Right cardiac atrium (tissue), 5 donors: Measurements from ENCODE around the gene FOXF2. TPM values are rescaled to one million over a fixed set of nuclear protein-coding genes. Genes with fewer than 3 reads are reported as not detected.
"Not testable (repeated sequence)": the region's sequence is repeated elsewhere in the genome, so short reads cannot be mapped to it uniquely, and the experiment has no call there.

ENCODE experiments used
- ATAC-seq, 2 donors: fragments of 200-7000 bp; cut with Tn5 transposase; one replicate each; pipeline versions ENCODE4 v1.8.0 to v1.9.1; 2020; ENCODE audit warnings: moderate library complexity in 2 of 2, mild to moderate bottlenecking in 1 of 2
- DNase-seq, 3 donors: peaks; one replicate each; pipeline ENCODE4 v3.0.0-alpha.2; 2020
- H3K27ac ChIP-seq: one replicate; pipeline ENCODE4 v1.5.1; 2013; ENCODE audit warnings: mild to moderate bottlenecking, low read length, control low read depth, moderate library complexity
- H3K27me3 ChIP-seq: one replicate; pipeline ENCODE4 v1.6.1; 2013; ENCODE audit not compliant: control insufficient read depth, insufficient read depth
- H3K4me1 ChIP-seq: one replicate; pipeline ENCODE4 v1.6.1; 2013; ENCODE audit warnings: low read length; ENCODE audit not compliant: control insufficient read depth, insufficient read depth
- H3K4me3 ChIP-seq: one replicate; pipeline ENCODE4 v1.5.1; 2013; ENCODE audit warnings: low read length, control low read depth
- H3K9me3 ChIP-seq: one replicate; pipeline ENCODE4 v1.6.1; 2013; ENCODE audit warnings: low read length; ENCODE audit not compliant: control insufficient read depth
- WGBS: extraction: QIAGEN DNeasy Blood & Tissue Kit; methylation state at CpG from one replicate; pipeline ENCODE4 v1.1.7; 2013; 5-methylcytosine and 5-hydroxymethylcytosine counted together
- intact Hi-C, 4 donors: fragments of 100-400 bp; cut with DNase I; formaldehyde crosslinking; loops; one replicate each; pipeline versions ENCODE4 v1.11.0 to v1.14.0; 2022 to 2023
- long read RNA-seq, 4 donors: library from polyadenylated mRNA; unstranded; transcript quantifications; one replicate each; pipeline ENCODE4 v2.0.0, GENCODE V29; 2020 to 2021
- polyA plus RNA-seq: library from polyadenylated mRNA; stranded (reverse); fragments of 200-250 nt; gene quantifications from one replicate; pipeline ENCODE4 v1.2.3, GENCODE V29; 2013
- total RNA-seq, 4 donors: library from RNA; stranded (reverse); fragmentation: NEBNext Ultra II Directional; extraction: Animal tissue kit (Norgen Biotek cat#: 25700); gene quantifications; one replicate each; pipeline ENCODE4 v1.2.1, GENCODE V29; 2021
- donor health status: healthy with polysubstance abuse.
- donor health status: DM: no; HTN: yes; CAD: no.
- donor health status: DM: no; HTN: no; CAD: no.
- donor health status: DM: no; HTN: yes; CAD: no; lungs with severe emphysema.
- donor health status: DM: yes; HTN: yes; CAD: no.

Gene FOXF2
- under 1 TPM in 3 of 4 donors, not detected in 1; 0.31 to 0.78 (median 0.53) TPM for total RNA-seq
- polyA plus RNA-seq: 0.43 TPM
- long read RNA-seq, donor 1: 0 reads
- long read RNA-seq, donor 2, partial matches to known transcripts: 0 of 2 reads
- long read RNA-seq, donor 2, other reads (novel, unspliced or antisense): 0 of 2 reads
- long read RNA-seq, donor 3: 0 reads
- long read RNA-seq, donor 4: 0 reads

GRCh38 chr6:1389369-1390132 lies at the start of gene FOXF2:
Gene FOXF2, plus strand, starts transcription at chr6:1389576. Its CDS starts 372 bp downstream, at chr6:1389948.
- Histone ChIP-seq H3K27me3 (no peaks in the 10 kb centered on the region), H3K4me3 (peak within 1 kb of the TSS; percentile 73), H3K4me1 (no peaks in the 10 kb centered on the region), H3K27ac (no peak within 1 kb of the TSS), H3K9me3 (no peaks in the 10 kb centered on the region)
- intact Hi-C loops: loop anchor here in 2 of 4 donors (10.0 kb wide), 3 partner anchors 465 to 795 kb away; no protein-coding TSS in a partner anchor
- DNase-seq (peak in 2 of 3 donors; percentile 39 to 70), ATAC-seq (peak; percentile 25 to 43)
- 2% methylated on average over 109 of the region's 112 CpGs for WGBS

- ATAC-seq (no peak), DNase-seq (no peak)
- no peak overlapping the region for H3K4me3 ChIP-seq
- intact Hi-C loops: no loop called here
- no peaks in the 10 kb centered on the region for H3K27me3 ChIP-seq
- no peaks in the 10 kb centered on the region for H3K9me3 ChIP-seq
- no peak overlapping the region for H3K27ac ChIP-seq
- peaks cover 3% of the 10 kb centered on the region for H3K4me1 ChIP-seq
Observed at GRCh38 chr6:1346101-1346500, 43.3 kb upstream of the FOXF2 start.

GRCh38 chr6:1346558-1347091 lies 42.8 kb upstream of the FOXF2 start:
- no peak overlapping the region for H3K27ac ChIP-seq
- 62% methylated on average over 5 of the region's 5 CpGs for whole genome bisulfite sequencing

GRCh38 chr6:1347161-1347560 lies 42.2 kb upstream of the FOXF2 start:
- no peak overlapping the region for H3K27ac ChIP-seq
- WGBS: 54% methylated on average over 3 of the region's 3 CpGs
- no peak for DNase-seq
- H3K27me3 ChIP-seq: no peaks in the 10 kb centered on the region
- H3K4me3 ChIP-seq: no peak overlapping the region
- H3K4me1 ChIP-seq: peaks cover 3% of the 10 kb centered on the region
- intact Hi-C loops: no loop called here
- H3K9me3 ChIP-seq: no peaks in the 10 kb centered on the region
- no peak for ATAC-seq

More at GRCh38 chr6:1346558-1347091, 42.8 kb upstream of the FOXF2 start:
- intact Hi-C loops: no loop called here
- no peak overlapping the region for H3K4me3 ChIP-seq
- ATAC-seq (peak; percentile 29 to 43), DNase-seq (no peak)
- no peaks in the 10 kb centered on the region for H3K27me3 ChIP-seq
- H3K9me3 ChIP-seq: no peaks in the 10 kb centered on the region
- H3K4me1 ChIP-seq: peaks cover 3% of the 10 kb centered on the region

- ATAC-seq (peak; percentile 90 to 98), DNase-seq (peak; percentile 69 to 86 (median 79))
- no peak overlapping the region for H3K4me3 ChIP-seq
- peaks cover 3% of the 10 kb centered on the region for H3K4me1 ChIP-seq
- H3K27me3 ChIP-seq: no peaks in the 10 kb centered on the region
- 16% methylated on average over 1 of the region's 1 CpG for WGBS
- intact Hi-C loops: no loop called here
- H3K9me3 ChIP-seq: no peaks in the 10 kb centered on the region
- H3K27ac ChIP-seq: no peak overlapping the region
Observed at GRCh38 chr6:1348675-1349074, 40.7 kb upstream of the FOXF2 start.

GRCh38 chr6:1349655-1350054 lies 39.7 kb upstream of the FOXF2 start:
- no peak overlapping the region for H3K4me3 ChIP-seq
- H3K27ac ChIP-seq: no peak overlapping the region
- peaks cover 3% of the 10 kb centered on the region for H3K4me1 ChIP-seq
- ATAC-seq: no peak
- no peaks in the 10 kb centered on the region for H3K9me3 ChIP-seq
- H3K27me3 ChIP-seq: no peaks in the 10 kb centered on the region
- no peak for DNase-seq
- intact Hi-C loops: no loop called here
- 14% methylated on average over 1 of the region's 1 CpG for WGBS

- Histone ChIP-seq H3K27ac (no peak overlapping the region), H3K4me3 (no peak overlapping the region), H3K27me3 (no peaks in the 10 kb centered on the region), H3K4me1 (peaks cover 2% of the 10 kb centered on the region), H3K9me3 (no peaks in the 10 kb centered on the region)
- 81% methylated on average over 2 of the region's 2 CpGs for WGBS
- DNase-seq: no peak
- ATAC-seq: no peak
- intact Hi-C loops: no loop called here
Observed at GRCh38 chr6:1351381-1352008, 37.9 kb upstream of the FOXF2 start.

GRCh38 chr6:1355068-1355467 lies 34.3 kb upstream of the FOXF2 start:
- DNase-seq, intact Hi-C loops, H3K4me1 ChIP-seq, H3K9me3 ChIP-seq, H3K27ac ChIP-seq, H3K27me3 ChIP-seq, ATAC-seq, H3K4me3 ChIP-seq: not testable (repeated sequence)

GRCh38 chr6:1361717-1362116 lies 27.7 kb upstream of the FOXF2 start:
- H3K27ac ChIP-seq, H3K27me3 ChIP-seq, H3K4me1 ChIP-seq, DNase-seq, H3K9me3 ChIP-seq, H3K4me3 ChIP-seq, intact Hi-C loops, ATAC-seq: not testable (repeated sequence)
- 80% methylated on average over 4 of the region's 4 CpGs for WGBS

- intact Hi-C loops: no loop called here
- DNase-seq (no peak), ATAC-seq (no peak)
- WGBS: 88% methylated on average over 9 of the region's 9 CpGs
- Histone ChIP-seq H3K27me3 (no peaks in the 10 kb centered on the region), H3K9me3 (no peaks in the 10 kb centered on the region), H3K27ac (no peak overlapping the region), H3K4me1 (no peaks in the 10 kb centered on the region), H3K4me3 (no peak overlapping the region)
Observed at GRCh38 chr6:1362643-1363042, 26.7 kb upstream of the FOXF2 start.

GRCh38 chr6:1363298-1363697 lies 26.1 kb upstream of the FOXF2 start:
- no peak for DNase-seq
- Histone ChIP-seq H3K27ac (no peak overlapping the region), H3K9me3 (no peaks in the 10 kb centered on the region), H3K4me1 (no peaks in the 10 kb centered on the region), H3K27me3 (no peaks in the 10 kb centered on the region), H3K4me3 (no peak overlapping the region)
- 79% methylated on average over 4 of the region's 4 CpGs for WGBS
- no peak for ATAC-seq
- intact Hi-C loops: no loop called here
